SJSA1 (cell line): ENCODE data around the gene WAPL. TPM values are rescaled to one million over a fixed set of nuclear protein-coding genes. Genes with fewer than 3 reads are reported as not detected.

Experiments used
- DNase-seq, 2 experiments: peaks; one replicate each; pipeline ENCODE4 v3.0.0-alpha.2; 2015 to 2020; ENCODE audit warnings: low spot score in 2 of 2, low read depth in 1 of 2
- H3K27ac ChIP-seq: fragments of 250-450 bp; sonication (Bioruptor Pico); 2 replicates; pipeline ENCODE4 v1.5.1; 2020; ENCODE audit warnings: mild to moderate bottlenecking, moderate library complexity
- H3K27me3 ChIP-seq: fragments of 250-450 bp; sonication (Bioruptor Pico); replicated peaks from 2 replicates; pipeline ENCODE4 v1.5.1; 2020; ENCODE audit warnings: mild to moderate bottlenecking, moderate library complexity
- H3K36me3 ChIP-seq: fragments of 250-450 bp; sonication (Bioruptor Pico); 2 replicates; pipeline ENCODE4 v1.5.1; 2020; ENCODE audit warnings: mild to moderate bottlenecking
- H3K4me1 ChIP-seq: fragments of 250-450 bp; sonication (Bioruptor Pico); replicated peaks from 2 replicates; pipeline ENCODE4 v1.6.1; 2021; ENCODE audit warnings: mild to moderate bottlenecking
- H3K4me3 ChIP-seq: fragments of 250-450 bp; sonication (Bioruptor Pico); 2 replicates; pipeline ENCODE4 v1.5.1; 2020; ENCODE audit warnings: mild to moderate bottlenecking
- H3K9me3 ChIP-seq: fragments of 250-450 bp; sonication (Bioruptor Pico); replicated peaks from 2 replicates; pipeline ENCODE4 v1.5.1; 2020; ENCODE audit warnings: mild to moderate bottlenecking
- total RNA-seq: library from RNA; depleted of rRNA; stranded (reverse); fragments of >200 nt; shearing (Covaris generic); gene quantifications from 2 replicates; pipeline ENCODE4 v1.2.3, GENCODE V29; 2014

WAPL gene
- total RNA-seq, 1 experiment from 2014 or later, result 50.2 TPM

DNA sequence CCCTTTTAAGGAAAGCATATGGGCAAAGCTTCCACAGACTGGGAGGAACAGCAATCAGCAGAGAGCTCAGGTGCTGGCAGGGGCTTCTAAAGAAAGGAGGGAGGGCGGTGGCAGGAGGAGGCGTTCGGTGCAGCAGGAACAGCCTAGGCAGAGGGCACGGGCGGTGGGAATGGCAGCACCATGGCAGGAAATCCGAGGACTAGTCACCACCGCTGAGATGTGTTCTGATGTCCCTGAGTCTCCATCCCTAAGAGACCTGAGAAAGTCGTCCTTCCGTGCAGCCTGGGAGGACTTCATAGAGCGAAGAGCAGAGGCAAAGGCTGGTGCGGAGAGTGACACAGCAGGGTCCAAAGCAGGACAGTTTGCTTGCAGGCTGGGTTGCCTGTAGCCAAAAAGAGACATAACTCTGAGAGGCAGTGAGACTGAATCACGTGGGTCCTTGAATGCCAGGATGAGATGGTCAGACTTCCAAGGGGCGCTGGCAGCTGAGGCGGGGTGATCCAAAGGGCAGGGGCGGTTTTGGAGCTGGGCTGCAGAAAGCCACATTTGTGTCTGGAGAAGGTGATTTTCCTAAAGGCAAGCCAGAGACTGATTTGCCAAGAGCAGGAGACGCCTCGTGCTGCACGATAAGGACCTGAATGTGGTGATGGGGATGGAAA is 119.2 kb downstream of the WAPL start:
- no peak overlapping the region for H3K4me3 ChIP-seq
- DNase-seq, result peak in 1 of 2 experiments; percentile 16
- H3K4me1 ChIP-seq, result peaks cover 18% of the 10 kb centered on the region
- no peaks in the 10 kb centered on the region for H3K27me3 ChIP-seq
- H3K36me3 ChIP-seq, result no peaks in the 10 kb centered on the region
- H3K9me3 ChIP-seq, result no peaks in the 10 kb centered on the region; the same call in 1 of the 2 replicates
- no peak overlapping the region for H3K27ac ChIP-seq

- Histone ChIP-seq H3K9me3 (no peaks in the 10 kb centered on the region; the same call in 1 of the 2 replicates), H3K36me3 (no peaks in the 10 kb centered on the region), H3K27ac (no peak overlapping the region), H3K27me3 (no peaks in the 10 kb centered on the region), H3K4me3 (no peak overlapping the region), H3K4me1 (peaks cover 18% of the 10 kb centered on the region)
- DNase-seq, result no peak
Observed at GRCh38 chr10:86401588-86402282, 119.9 kb downstream of the WAPL start.

GRCh38 chr10:86400705-86401587 is 120.6 kb downstream of the WAPL start:
- H3K4me3 ChIP-seq, result peak overlapping the region; percentile 52
- no peaks in the 10 kb centered on the region for H3K36me3 ChIP-seq
- H3K9me3 ChIP-seq, result no peaks in the 10 kb centered on the region; the same call in 1 of the 2 replicates
- no peak overlapping the region for H3K27ac ChIP-seq
- H3K27me3 ChIP-seq, result no peaks in the 10 kb centered on the region
- peaks cover 18% of the 10 kb centered on the region for H3K4me1 ChIP-seq
- peak; percentile 15 to 52 for DNase-seq

DNA sequence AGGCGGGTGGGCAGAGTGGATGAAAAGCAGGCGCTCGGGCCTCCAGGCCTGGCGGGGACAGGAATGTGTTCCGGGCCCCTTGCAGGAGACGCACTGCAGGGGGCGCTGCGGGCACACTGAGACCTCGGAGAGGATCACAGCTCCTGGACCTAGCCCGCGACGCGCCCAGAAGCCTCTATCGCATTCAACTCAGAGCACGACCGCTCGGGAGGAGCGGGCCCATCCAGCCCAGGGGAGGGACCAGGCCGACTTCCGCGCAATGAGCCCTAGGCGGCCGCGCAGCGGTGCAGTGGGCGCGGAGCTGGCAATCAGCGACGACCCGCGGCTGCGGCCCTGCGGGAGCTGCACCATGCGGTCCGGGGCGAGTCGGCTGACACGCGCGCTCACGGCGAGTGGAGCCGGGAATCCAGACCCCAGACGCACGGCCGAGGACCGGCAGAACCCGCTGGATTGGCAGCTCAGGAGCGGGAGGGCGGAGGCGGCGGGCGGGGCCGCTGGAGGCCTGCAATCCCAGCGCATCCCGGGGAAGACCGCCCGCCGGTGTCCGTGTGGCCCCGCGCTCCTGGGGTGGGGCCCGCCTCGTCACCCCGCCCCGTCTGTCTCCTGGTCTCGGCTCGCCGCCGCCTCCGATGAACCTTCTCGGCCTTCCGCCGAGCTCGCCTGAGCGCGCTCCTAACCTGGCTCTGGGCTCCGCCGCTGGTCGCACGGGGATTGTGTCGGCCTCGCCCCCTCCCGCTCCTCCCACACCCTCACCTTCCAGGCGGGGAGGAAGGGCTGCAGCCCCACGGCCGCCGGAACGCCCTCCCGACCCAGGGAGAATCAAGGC is 121.5 kb downstream of the WAPL start:
- Histone ChIP-seq H3K4me1 (peaks cover 18% of the 10 kb centered on the region), H3K27me3 (no peaks in the 10 kb centered on the region), H3K4me3 (peak overlapping the region; percentile 52), H3K27ac (no peak overlapping the region), H3K36me3 (no peaks in the 10 kb centered on the region), H3K9me3 (no peaks in the 10 kb centered on the region)
- DNase-seq, result peak; percentile 94 to 97

- H3K36me3 ChIP-seq, result no peaks in the 10 kb centered on the region
- H3K4me3 ChIP-seq, result peak overlapping the region; percentile 52
- H3K27ac ChIP-seq, result no peak overlapping the region
- H3K27me3 ChIP-seq, result no peaks in the 10 kb centered on the region
- DNase-seq, result no peak
- H3K4me1 ChIP-seq, result peaks cover 18% of the 10 kb centered on the region
- no peaks in the 10 kb centered on the region for H3K9me3 ChIP-seq
Observed at GRCh38 chr10:86399514-86399878, 122.1 kb downstream of the WAPL start.

DNA sequence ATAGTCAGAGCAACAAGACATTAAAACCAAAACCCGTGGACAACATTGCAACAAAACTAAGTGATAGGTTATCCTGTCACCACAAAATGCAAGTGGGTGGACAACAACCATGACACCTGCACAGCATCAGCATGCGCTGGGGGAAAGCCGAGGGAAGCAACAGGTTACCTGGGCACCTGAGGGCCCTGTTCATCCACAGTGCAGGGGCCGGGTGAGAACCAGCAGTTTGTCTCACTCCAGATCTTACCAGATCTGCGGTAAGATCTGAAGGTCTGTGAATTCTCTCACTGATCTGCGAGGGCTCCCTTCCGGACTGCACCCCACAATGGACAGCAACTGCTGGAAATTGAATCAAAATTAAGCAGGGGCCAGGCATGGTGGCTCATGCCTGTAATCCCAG is 124.5 kb downstream of the WAPL start:
- Histone ChIP-seq H3K36me3 (no peaks in the 10 kb centered on the region), H3K4me1 (peaks cover 12% of the 10 kb centered on the region), H3K9me3 (no peaks in the 10 kb centered on the region), H3K4me3 (no peak overlapping the region), H3K27me3 (no peaks in the 10 kb centered on the region), H3K27ac (no peak overlapping the region)
- DNase-seq, result no peak

DNA sequence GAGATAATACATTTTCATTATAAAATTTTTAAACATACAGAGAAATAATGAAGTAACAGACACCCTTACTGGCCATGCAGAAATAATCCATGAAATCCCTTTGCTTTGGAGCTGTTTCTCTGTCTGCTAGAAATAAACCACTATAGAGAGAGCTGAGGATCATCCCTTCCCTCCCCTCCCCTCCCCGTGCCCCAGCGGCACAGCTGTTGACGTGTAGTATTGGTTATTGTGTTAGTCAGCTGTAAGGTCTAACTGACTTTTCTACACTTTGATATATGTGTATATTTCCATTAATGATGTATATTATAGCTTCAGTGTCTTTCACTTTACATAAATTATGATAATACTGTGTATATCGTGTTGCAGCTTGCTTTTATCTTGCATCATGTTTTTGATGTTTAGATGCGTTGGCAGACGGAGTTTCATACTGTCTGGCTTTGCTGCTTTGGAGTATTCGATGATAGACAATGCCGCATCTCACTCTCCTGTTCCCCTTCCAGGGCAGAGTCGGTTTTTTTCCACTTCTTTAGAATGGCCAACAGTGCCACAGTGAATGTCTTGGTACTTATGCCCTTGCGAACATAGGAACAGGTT is 127.6 kb downstream of the WAPL start:
- H3K9me3 ChIP-seq, result no peaks in the 10 kb centered on the region
- no peak overlapping the region for H3K27ac ChIP-seq

DNA sequence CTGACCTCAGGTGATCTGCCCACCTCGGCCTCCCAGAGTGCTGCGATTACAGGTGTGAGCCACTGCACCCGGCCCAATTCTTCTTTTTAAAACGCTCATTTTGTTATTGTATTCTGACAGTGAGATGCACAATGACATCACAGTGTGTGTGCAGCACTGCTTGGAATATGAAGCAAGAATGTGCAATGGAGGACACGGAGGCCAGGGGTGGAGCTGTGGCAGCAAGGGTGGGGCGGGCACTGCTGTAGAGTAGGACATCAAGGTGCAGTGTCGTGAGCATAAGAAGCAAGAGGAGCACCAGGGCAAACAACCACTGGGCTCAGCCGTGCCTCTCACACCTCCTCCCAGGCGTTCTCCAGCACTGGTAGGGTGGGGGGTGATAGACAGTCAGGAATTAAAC is 128.2 kb downstream of the WAPL start:
- DNase-seq, result no peak

More for the DNA sequence above, 127.6 kb downstream of the WAPL start:
- DNase-seq, result no peak
- Histone ChIP-seq H3K36me3 (no peaks in the 10 kb centered on the region), H3K4me1 (no peaks in the 10 kb centered on the region), H3K4me3 (no peak overlapping the region), H3K27me3 (no peaks in the 10 kb centered on the region)

DNA sequence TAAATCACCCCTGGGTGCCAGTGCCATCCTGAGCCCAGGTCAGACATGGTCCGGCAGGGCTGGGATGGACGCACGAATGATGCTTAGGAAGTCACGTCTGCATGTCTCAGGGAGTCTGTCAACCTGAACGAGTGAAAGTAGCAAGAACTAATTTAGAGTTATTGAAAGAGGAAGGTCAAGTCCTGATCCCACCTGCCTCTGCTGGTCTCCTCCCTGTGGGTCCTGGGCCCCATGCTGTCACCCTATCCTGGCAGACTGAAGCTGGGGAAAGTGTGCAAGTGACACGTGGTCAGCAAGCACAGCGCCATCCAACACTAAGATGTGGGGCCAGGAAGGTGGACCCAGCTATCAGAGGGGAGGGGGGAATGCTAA is 128.9 kb downstream of the WAPL start:
- Histone ChIP-seq H3K36me3 (no peaks in the 10 kb centered on the region), H3K27me3 (no peaks in the 10 kb centered on the region), H3K4me3 (no peak overlapping the region), H3K9me3 (no peaks in the 10 kb centered on the region), H3K27ac (no peak overlapping the region), H3K4me1 (no peaks in the 10 kb centered on the region)
- DNase-seq, result no peak

More for the DNA sequence above, 128.2 kb downstream of the WAPL start:
- H3K36me3 ChIP-seq, result no peaks in the 10 kb centered on the region
- no peaks in the 10 kb centered on the region for H3K4me1 ChIP-seq
- H3K4me3 ChIP-seq, result no peak overlapping the region
- no peaks in the 10 kb centered on the region for H3K27me3 ChIP-seq
- H3K27ac ChIP-seq, result no peak overlapping the region
- H3K9me3 ChIP-seq, result no peaks in the 10 kb centered on the region

GRCh38 chr10:86391986-86392722 is 129.4 kb downstream of the WAPL start:
- no peaks in the 10 kb centered on the region for H3K4me1 ChIP-seq
- no peak overlapping the region for H3K27ac ChIP-seq
- no peak overlapping the region for H3K4me3 ChIP-seq
- H3K36me3 ChIP-seq, result no peaks in the 10 kb centered on the region
- DNase-seq, result no peak
- no peaks in the 10 kb centered on the region for H3K27me3 ChIP-seq
- H3K9me3 ChIP-seq, result no peaks in the 10 kb centered on the region

- no peaks in the 10 kb centered on the region for H3K36me3 ChIP-seq
- no peak for DNase-seq
Observed at GRCh38 chr10:86391236-86391840, 130.3 kb downstream of the WAPL start.

More at GRCh38 chr10:86391236-86391840, 130.3 kb downstream of the WAPL start:
- Histone ChIP-seq H3K4me3 (no peak overlapping the region), H3K9me3 (no peaks in the 10 kb centered on the region), H3K4me1 (no peaks in the 10 kb centered on the region), H3K27me3 (no peaks in the 10 kb centered on the region), H3K27ac (no peak overlapping the region)
